Stimulated activated CD4-positive, alpha-beta T cell treated with anti-CD3 and anti-CD28 coated beads, Interleukin-4, amount 100 ng/mL, for 24 hours (primary cell): ENCODE measurements around the gene STAG1.
"Not testable (repeated sequence)": the region's sequence is repeated elsewhere in the genome, so short reads cannot be mapped to it uniquely, and the experiment has no call there.

ENCODE experiments used
- DNase-seq: peaks from one replicate; pipeline ENCODE4 v3.0.0-alpha.2; 2020

The STAG1 gene

DNA sequence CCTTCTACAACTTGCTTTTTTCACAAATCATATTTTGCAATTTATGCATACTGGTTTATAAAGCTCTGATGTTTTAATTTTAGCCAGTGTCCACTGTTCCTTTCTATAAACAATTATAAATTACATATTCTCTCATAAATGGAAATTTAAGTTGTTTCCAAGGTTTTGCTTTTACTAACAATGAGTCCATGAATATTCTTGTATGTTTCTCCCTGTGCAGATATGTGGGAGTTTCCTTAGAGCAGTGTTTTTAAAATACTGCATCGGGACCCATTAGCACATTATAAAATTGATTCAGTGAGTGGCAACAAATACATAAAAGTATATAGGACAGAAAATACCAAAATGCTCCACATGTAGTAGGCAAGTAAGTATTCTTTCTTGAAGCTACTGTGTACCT, 266.4 kb downstream of the STAG1 start:
- DNase-seq: no peak

DNA sequence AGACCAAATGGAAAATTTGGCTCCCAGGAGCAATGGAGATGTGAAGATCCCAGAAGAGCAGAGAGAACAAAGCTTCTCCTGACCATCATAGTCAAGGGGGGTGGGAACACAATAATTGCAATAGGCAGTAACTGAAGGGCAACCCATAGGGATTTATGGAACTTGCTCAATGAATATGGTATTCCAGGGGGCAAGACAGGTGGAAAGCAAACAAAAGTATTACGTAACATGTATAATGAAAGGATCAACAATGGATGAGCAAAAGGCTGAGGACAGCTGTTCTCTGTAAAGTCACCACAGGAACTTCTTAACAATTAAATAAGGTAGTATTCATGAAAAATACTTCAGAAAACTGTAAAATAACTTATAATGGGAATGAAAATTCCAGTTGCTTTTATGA, 275.9 kb downstream of the STAG1 start:
- no peak for DNase-seq

DNA sequence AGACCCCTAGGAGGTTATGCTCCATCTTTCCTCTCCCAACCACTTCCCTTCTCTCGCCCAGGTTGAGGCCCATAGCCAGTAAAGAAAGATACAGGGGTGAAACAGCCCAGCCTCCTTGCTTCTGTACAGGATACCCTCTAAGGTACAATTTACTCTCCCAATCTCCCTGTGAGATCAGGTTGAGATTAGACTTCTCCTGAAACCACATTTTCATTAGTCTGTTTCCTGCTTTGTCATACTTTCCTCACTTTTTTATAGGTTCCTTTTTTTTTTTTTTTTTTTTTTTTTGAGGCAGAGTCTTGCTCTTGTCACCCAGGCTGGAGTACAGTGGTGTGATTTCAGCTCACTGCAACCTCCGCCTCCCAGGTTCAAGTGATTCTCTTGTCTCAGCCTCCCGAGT, 277.3 kb downstream of the STAG1 start:
- not testable (repeated sequence) for DNase-seq

DNA sequence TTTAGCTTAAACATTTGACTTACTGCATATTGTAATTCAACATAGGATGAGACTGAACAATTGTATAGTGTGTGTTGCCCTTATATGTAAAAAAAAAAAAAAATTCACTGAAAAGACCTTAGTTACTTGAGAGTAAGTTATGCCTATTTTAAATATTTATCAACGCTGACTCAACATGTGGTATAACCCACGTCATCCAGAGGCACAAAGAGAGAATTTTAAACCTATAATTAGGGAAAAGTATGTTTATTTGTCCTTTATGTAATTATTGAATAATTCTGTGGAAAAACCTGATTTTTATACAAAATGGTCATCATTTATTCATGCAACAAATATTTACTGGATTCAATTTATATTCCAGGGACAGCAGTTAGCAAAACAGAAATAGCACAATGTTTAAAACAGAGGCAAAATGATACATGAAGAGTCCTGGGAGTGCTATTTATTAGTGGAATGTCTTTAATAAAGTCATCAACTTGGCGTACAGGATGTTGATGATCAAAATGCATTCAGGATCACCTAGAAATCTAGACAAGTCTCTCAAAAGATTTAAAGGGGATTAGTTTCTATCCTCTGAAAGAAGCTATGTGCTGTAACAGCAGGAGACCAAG, 278.4 kb downstream of the STAG1 start:
- DNase-seq: no peak

DNA sequence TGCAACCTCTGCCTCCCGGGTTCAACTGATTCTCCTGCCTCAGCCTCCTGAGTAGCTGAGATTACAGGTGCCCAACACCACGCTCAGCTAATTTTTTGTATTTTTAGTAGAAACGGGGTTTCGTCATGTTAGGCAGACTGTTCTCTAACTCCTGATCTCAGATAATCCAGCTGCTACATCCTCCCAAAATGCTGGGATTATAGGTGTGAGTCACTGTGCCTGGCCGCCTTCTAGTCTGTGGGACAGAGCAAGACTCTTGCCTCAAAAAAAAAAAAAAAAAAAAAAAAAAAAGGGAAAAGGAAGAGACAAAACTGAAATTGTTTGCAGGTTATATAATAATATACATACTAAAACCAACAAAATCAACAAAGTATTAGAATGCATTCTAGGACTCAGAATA, 286.9 kb downstream of the STAG1 start:
- no peak for DNase-seq

DNA sequence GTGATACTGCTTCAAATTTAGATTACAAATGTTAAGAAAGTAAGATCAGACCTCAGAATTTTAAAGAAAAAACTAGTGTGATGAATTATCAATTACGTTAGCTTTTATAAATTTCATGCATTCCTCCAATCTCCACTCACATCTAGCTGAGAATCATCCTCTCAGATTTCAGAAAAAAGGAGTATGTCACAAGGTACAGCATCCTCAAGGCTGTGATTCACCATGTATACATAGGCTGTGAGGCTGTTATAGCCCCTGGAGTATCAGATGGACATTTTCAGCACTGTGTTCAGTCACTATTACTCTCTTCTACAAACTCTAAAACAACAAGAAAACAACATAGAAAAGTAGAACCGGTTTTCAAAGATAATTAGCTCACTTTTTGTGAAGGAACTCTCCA, 287.7 kb downstream of the STAG1 start:
- DNase-seq: no peak

DNA sequence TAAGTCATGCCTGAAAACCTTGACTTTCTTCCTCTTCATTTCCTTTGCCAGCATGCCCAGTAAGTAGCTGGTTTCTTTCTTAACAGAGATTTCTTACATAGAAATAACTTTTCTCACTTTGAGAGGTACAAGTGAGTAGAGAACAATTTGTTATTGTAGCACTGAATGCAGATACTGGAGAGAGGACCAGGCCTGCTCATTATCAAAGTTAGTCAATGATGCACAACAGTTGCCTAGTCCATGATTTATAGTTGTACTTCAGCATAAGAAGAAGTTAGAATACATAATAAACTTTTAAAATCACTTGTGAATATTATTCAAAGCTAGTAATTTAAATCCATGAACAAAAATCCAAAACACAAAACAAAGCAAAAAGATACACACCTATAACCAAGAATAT, 289.0 kb downstream of the STAG1 start:
- DNase-seq: no peak

DNA sequence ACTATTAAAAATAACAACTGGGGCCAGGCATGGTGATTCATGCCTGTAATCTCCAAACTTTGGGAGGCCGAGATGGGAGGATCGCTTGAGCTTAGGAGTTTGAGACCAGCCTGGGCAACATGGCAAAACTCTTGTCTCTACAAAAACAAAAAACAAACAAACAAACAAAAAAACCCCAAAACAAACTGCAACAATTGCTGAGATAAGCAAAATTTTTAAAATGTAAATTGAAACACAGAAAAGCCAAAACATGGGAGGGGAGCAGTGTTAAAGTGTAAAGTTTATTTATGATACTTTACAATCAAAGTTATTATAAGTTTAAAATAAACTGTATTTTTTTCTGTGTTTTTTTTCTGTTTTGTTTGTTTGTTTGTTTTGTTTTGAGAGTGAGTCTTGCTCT, 294.4 kb downstream of the STAG1 start:
- DNase-seq: no peak

DNA sequence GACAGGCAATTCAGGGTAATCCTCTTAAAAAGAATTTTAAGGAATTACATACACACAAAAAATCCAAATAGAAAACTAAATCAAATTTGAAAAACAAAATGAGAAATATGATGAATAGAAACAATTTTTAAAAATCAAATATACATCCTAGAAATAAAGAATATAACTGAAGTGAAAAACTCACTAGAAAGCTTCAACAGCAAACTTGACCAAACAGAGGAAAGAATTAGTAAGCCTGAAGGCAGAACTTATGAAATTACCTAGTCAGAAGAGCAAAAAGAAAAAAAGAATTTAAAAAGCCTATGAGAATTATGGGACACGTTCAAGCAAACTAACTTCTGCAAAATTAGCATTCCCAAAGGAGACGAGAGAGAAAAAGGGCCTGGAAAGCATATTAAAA, 296.0 kb downstream of the STAG1 start:
- no peak for DNase-seq

DNA sequence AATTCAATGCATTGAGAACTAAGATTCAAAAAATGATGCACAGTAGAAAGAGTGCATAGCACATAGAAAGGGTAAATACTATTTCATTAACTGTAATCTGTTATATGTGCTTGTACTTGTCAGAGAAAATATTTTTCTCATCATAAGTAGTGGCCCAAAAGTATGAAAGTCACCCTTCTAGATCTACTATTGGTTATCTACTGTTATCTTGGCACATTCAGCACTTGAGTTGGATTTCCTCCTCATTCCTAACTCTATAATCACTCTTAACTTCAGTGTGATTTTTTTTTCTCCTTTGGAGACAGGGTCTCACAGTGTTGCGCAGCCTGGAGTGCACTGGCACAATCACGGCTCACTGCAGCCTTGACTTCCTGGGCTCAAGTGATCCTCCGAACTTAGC, 307.6 kb downstream of the STAG1 start:
- no peak for DNase-seq

DNA sequence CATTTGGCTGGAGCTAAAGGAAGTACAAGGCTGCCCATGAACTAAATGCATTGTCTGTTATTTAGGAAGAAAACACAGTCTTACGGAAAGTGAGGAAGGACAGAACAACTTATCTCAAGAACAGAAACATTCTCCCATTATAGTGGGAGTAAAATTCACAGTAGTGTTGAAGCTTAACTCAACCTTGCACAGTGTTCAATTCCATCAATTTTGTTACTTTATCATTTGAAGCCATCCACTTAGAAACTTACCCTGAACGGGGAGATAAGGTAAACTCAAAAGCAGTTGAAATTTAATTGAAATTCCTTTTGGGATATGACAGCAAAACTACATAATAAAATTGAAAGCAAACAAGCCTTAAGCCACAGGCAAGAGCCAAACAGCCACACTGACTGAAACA, 315.1 kb downstream of the STAG1 start:
- no peak for DNase-seq

DNA sequence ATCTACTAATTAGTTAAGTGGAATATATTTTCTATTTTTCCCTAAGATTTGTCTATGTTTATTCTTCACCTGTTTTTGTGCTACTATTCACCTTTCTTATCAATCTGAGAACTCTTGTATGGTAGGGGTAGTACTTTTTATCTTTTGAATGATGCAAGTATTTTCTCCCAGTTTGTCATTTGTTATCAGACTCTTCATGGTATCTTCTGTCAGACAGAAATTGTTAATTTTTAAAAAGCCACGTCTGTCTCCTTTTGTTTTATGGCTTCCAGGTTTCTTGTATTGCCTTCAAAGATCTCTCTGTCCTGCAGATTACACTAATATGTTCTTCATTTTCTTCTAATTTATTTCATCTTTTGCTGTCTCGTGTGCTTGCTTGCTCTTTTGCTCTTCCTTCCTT, 317.7 kb downstream of the STAG1 start:
- no peak for DNase-seq

DNA sequence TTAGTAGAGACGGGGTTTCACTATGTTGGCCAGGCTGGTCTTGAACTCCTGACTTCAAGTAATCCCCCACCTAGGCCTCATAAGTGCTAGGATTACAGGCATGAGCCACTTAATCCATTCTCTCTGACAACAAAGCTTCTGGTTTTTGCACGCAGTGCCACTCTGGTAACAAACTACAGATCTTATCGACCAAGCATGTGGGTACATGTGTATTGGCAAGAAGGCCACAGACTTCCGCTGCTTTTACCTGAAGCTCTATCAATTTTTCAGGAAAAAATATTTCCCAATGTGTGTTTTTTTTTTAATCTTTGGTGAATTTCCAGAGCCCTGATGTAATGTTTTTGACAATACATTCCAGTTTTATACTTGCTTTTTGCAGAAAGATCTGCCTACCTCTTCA, 319.5 kb downstream of the STAG1 start:
- no peak for DNase-seq

DNA sequence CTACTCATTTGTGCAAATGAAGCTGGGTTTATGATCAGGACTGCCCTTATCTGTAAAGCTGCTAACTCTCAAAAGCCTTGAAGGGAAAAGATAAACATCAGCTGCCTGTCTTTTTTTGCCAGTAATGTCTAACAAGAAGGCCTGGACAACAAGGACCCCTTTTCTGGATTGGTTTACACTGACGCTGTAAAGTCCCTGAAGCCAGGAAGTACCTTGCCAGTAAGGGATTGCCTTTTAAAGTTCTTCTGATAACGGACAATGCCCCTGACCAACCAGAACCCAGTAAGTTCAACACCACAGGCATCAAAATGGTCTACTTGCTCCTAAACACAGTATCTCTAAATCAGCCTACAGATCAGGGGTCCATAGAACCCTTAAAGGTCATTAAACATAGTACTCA, 324.0 kb downstream of the STAG1 start:
- DNase-seq: no peak

DNA sequence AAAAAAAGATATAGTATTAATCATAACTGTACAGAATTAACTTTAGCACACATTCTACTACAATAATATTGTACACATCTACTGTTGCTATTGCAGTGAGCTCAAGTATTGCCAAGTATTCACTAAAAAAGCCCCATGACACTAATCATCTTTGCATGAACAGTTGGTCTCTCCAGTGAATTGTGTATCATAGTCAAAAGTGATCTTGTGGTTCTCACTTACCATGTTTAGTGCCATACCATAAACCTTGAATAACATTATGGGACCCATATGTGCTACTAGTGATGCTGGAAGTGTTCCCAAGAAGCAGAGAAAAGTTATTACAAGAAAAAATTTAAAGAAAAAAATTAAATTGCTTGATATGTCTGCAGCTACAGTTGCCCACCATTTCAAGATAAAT, 324.9 kb downstream of the STAG1 start:
- no peak for DNase-seq

DNA sequence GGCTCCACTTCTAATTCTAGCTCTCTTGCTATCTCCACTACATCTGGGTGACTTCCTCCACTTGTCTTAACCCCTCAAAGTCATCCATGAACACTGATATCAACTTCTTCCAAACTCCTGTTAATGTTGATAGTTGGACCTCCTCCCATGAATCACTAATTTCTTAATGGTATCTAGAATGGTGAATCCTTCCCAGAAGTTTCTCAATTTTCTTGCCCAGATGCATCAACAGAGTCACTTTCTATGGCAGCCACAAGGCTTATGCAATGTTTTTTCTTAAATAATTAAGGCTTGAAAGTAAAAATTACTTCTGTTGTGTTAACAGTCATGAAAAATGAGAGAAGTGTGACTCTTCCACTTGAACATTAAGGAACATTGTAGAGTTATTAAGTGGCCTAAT, 337.7 kb downstream of the STAG1 start:
- no peak for DNase-seq

DNA sequence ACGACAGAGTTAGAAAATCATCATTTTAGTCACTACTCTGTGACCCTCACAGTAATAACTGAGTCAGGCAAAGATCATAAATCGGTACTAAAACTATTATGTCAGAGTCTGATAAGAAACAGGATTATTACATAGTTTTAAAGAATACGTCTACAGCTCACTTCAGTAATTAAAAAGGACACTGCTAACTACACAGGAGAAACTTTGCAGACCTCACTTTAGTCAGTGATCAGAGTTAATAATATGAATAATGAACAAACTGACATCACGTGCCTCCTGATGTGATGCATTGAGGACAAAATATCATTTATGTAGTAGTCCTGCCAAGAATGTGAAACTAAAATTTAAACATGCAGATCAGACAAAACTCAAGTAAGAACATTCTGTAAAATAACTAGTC, 339.9 kb downstream of the STAG1 start:
- DNase-seq: no peak

DNA sequence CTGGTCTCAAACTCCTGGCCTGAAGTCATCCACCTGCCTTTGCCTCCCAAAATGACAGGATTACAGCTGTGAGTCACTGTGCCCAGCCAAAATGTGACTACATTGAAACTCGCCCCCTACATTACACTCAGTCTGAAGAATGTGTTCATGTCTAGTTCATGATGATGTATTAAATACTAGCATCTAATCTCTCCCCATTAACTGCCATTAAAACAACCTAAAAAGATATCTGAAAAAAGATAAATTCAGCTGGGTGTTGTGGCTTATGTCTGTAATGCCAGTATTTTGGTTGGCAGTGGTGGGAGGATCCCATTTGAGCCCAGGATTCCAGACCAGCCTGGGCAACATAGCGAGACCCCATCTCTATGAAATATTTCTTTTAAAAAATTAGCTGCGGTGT, 342.6 kb downstream of the STAG1 start:
- no peak for DNase-seq

DNA sequence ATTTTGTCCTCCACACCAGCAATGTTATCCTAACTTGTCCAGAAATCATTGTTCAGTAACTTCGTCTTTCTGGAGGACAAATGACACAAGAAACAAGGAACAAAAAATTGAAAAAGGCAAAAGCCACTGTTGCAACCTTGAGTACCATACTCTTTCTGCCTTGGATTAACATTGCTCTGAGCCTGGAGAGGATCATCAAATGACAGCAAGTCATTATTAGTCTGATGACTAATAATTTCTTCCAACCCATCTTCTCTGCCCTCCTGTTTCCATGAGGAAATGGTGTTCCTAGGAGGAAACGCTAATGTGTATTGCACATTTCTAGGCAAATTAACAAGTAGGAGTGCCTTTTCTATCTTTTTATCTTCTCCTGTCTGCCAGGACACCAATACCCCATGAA, 348.1 kb downstream of the STAG1 start:
- no peak for DNase-seq

DNA sequence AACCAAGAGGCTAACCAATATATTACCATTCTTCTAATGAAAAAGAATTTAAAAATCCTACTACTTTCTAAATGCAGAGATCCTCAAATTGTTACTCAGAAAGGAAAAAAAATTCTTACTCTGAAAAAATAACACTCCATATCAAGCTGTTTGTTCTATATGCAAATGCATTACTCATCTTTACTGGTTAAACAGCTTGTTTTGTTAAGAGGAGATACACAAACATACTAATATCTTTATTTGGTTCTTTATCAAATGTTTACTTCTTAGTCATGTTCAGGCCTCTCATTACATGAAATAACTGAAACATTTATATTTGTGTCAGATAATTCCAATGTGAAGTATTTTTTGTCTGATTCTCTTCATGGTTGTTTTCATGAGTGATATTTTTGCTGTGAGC, 355.3 kb downstream of the STAG1 start:
- DNase-seq: no peak

DNA sequence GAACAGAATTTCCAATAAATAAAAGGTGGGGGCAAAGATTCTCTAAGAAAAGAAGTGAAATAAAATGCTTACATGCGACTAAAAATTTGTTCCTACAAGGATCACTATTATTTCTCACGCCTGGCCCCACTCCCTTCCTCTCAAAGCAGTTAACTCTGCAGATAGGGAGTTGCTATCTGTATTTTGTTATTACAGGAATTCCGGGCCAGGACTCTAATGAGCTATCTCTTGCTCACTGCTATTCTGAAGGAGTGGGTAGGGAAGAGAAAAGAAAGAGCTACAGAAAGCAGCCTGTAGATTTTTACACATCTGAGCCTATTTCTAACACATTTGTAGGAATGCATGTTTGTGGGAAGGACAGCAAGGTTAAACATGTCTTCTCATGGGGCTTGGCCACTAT, 361.6 kb downstream of the STAG1 start:
- no peak for DNase-seq

DNA sequence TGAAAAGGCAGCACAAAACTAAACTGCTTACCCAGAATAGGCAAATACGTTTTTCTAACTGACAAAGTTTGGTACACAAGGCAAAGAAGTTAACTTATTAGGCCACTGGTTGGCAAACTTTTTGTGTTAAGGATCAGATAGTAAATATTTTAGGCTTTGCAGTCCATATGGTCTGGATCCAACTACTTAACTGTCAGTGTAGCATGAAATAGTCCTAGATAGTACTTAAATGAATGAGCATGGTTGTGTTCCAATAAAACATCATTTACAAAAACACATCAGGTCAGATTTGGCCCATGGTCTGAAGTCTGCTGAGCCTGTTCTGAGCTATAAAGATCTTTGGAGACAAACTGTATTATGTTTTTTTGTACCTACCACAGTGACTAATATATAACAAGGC, 365.1 kb downstream of the STAG1 start:
- no peak for DNase-seq

DNA sequence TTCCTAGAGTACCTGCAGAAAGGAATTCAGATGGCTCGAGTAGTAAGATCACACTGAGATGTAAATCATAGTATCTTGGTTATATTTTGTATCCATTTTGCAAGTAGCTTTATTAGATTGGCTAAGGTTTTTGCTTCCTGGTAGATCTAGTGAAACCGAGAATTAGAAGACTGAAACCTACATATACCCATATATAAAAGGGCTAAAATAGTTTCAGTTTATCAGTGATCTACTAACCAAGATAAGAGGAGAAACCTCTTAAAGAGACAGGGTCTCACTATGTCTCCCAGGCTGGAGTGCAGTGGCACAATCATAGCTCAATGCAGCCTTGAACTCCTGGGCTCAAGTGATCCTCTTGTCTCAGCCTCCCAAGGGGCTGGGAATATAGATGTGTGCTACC, 366.7 kb downstream of the STAG1 start:
- no peak for DNase-seq

DNA sequence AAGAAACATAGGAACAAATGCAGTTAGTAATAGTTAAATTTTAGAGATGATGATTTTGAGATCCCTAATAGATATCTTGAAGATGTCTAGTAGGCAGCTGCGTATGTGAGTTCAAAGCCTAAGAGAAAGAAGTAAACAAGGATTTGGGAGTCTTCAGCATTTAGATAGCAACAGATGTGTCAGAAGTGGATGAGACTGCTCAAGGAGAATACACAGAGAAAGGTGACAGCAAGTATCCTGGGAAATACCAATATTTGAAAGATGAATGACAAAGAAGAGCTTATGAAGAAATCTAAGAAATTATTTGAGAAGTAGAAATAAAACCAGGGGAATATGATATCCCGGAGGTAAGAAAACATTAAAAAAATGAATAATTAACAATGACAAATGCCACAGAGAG, 371.1 kb downstream of the STAG1 start:
- DNase-seq: no peak

DNA sequence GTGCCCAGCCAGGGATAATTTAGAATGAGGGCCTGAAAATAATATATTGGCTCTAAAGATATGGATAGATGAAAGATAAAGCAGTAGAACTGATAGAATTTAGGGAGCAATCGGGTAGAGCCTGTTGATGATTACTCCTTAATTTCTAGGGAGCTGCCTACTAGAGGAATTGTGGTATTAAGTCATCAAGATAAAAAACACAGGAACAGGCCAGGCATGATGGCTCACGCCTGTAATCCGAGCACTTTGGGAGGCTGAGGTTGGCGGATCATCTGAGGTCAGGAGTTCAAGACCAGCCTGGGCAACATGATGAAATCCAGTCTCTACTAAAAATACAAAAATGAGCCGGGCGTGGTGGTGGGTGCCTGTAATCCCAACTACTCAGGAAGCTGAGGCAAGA, 371.6 kb downstream of the STAG1 start:
- DNase-seq: no peak

DNA sequence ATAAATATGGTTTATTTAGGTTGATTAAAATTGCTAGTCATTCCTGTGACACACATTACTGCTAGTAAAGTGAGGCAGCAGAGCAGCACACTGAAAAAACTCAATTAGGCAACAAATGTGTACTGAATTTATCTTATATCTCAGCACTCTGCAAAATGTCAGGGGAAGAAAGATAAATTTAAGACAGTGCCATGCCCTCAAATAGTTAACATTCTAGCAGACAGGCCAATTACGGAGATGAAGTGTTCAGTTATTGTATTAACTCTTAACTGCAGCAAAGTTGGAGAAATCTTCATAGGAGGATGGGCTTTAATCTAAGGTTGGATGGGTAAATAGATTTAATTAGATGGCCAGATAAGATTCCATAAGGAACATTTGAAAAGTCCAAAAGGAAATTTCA, 374.2 kb downstream of the STAG1 start:
- DNase-seq: no peak
